ENCODE measurements around the gene UQCRC2.
"Not testable (repeated sequence)": the region's sequence is repeated elsewhere in the genome, so short reads cannot be mapped to it uniquely, and the experiment has no call there.

Gene UQCRC2

GRCh38 chr16:22010902-22011301, 57.7 kb downstream of the UQCRC2 start:
- no peak for DNase-seq (ENCODE audit: low spot score)

- DNase-seq (ENCODE audit: low spot score): no peak
Measured at GRCh38 chr16:22012241-22012640, 59.1 kb downstream of the UQCRC2 start.

GRCh38 chr16:22013486-22013885, 60.3 kb downstream of the UQCRC2 start:
- DNase-seq (ENCODE audit: low spot score): no peak

- peak; percentile 62 for DNase-seq (ENCODE audit: low spot score)
Measured at GRCh38 chr16:22014271-22014873, 61.2 kb downstream of the UQCRC2 start.

- no peak for DNase-seq (ENCODE audit: low spot score)
Measured at GRCh38 chr16:22016927-22017326, 63.8 kb downstream of the UQCRC2 start.

- no peak for DNase-seq (ENCODE audit: low spot score)
Measured at GRCh38 chr16:22018559-22018958, 65.4 kb downstream of the UQCRC2 start.

GRCh38 chr16:22022151-22022550, 69.0 kb downstream of the UQCRC2 start:
- DNase-seq (ENCODE audit: low spot score): no peak

- no peak for DNase-seq (ENCODE audit: low spot score)
Measured at GRCh38 chr16:22023505-22023904, 70.3 kb downstream of the UQCRC2 start.

- DNase-seq (ENCODE audit: low spot score): not testable (repeated sequence)
Measured at GRCh38 chr16:22024785-22025184, 71.6 kb downstream of the UQCRC2 start.

- no peak for DNase-seq (ENCODE audit: low spot score)
Measured at GRCh38 chr16:22027633-22028032, 74.5 kb downstream of the UQCRC2 start.

GRCh38 chr16:22029632-22030031, 76.5 kb downstream of the UQCRC2 start:
- DNase-seq (ENCODE audit: low spot score): no peak

GRCh38 chr16:22030087-22030812, 77.1 kb downstream of the UQCRC2 start:
- no peak for DNase-seq (ENCODE audit: low spot score)

GRCh38 chr16:22031483-22032083, 78.4 kb downstream of the UQCRC2 start:
- DNase-seq (ENCODE audit: low spot score): no peak
